Subcutaneous adipose tissue (tissue), 4 donors: ENCODE results near the gene KRT35. TPM values are rescaled to one million over a fixed set of nuclear protein-coding genes. Genes with fewer than 3 reads are reported as not detected.

Source experiments
- total RNA-seq, 4 donors: library from RNA; depleted of rRNA; stranded (reverse); fragments of >200 nt; gene quantifications; one replicate each; pipeline ENCODE4 v1.1.0, GENCODE V29; 2016
- TF ChIP-seq, protein P1 (sequence below): fragments of 450-650 bp; IDR thresholded peaks from one replicate; pipeline ENCODE4 v1.5.1; 2016; ENCODE audit warnings: low read depth, mild to moderate bottlenecking, control low read depth, antibody characterized with exemption, moderate library complexity

KRT35 gene
- total RNA-seq, 4 donors from 2014 or later, result not detected

DNA sequence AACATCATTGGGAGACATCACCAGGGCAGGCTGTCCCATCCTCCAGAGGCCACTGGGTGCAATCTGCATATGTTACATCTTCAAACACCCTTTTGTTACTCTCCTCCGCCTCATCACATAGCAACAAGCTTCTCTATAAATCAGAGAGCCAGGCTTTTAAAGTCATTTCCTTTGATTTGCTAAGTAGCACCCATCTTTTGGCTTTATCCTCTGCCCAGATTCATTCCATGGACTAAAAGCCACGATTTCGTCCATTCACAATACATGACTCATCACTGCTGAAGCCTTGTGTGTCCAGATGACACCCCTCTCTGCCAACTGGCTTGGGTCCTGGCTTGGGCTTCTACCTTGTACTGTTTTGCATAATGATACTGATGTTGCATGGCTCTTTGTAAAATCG is 38.2 kb downstream of the KRT35 start:
- TF ChIP-seq, protein P1, sequence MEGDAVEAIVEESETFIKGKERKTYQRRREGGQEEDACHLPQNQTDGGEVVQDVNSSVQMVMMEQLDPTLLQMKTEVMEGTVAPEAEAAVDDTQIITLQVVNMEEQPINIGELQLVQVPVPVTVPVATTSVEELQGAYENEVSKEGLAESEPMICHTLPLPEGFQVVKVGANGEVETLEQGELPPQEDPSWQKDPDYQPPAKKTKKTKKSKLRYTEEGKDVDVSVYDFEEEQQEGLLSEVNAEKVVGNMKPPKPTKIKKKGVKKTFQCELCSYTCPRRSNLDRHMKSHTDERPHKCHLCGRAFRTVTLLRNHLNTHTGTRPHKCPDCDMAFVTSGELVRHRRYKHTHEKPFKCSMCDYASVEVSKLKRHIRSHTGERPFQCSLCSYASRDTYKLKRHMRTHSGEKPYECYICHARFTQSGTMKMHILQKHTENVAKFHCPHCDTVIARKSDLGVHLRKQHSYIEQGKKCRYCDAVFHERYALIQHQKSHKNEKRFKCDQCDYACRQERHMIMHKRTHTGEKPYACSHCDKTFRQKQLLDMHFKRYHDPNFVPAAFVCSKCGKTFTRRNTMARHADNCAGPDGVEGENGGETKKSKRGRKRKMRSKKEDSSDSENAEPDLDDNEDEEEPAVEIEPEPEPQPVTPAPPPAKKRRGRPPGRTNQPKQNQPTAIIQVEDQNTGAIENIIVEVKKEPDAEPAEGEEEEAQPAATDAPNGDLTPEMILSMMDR, result no peak

DNA sequence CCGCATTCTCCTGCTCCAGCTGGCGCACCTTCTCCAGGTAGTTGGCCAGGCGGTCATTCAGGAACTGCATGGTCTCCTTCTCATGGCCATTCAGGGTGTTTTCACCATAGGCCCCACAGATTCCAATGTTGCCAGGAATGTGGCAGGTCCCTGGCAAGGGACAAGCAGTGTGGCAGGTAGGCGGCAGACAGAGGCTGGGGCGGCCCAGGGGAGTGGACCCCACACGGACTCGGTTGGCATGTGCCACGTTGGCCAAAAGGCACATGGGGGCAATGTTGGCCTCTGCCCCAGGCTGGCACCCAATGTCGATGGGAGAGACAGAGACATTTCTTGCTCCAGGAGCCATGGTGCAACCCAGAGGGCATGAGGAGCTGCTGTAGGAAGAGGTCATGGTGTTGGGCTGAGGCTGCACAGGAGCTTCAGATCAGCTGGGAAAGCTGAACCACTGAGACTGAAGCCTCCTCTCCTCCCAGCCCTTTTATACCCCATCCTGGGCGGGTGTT is 40.4 kb downstream of the KRT35 start, which contains the start of gene KRT38:
KRT38 (minus strand) TSS at position 453 of the 503 bp plus-strand sequence; CDS start at position 391, 62 bp downstream.
- TF ChIP-seq, protein P1, result no peak

DNA sequence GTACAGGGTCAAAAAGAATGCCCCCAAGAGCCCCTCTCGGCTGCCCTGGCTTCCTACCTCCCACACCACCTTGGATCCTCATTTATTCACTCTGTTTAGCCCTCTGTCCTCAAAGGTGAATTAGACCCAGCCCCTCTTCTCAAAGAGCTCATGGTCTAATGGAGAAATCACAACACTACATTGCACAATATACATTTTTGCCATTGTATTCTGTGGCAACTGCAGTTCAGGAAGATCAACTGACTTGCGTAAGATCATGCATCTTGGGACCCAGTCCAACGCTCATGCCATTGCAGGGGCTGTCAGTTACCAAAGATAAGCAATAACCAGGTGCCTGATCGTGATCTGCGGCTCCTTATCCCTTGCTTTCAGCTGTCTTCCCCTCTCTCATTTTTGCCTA is 41.6 kb downstream of the KRT35 start:
- TF ChIP-seq, protein P1, result no peak

DNA sequence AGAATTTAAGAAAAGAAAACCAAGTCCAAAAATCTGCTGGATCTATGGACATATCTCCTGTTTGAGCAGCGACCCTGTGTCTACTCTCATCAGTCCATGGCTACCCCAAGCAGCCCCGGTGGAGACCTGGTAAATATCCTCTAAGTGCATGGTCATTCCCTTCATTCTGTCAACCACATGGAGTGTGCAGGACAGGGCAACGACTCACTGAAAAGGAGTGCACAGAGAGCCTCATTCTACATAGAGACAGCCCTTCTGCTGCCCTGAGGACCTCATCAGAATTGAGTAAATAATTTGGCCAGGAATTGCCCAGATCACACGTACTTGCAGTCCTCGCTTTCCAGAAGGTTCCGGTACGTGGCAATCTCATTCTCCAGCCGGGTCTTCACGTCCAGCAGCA is 43.2 kb downstream of the KRT35 start:
- TF ChIP-seq, protein P1, result no peak

DNA sequence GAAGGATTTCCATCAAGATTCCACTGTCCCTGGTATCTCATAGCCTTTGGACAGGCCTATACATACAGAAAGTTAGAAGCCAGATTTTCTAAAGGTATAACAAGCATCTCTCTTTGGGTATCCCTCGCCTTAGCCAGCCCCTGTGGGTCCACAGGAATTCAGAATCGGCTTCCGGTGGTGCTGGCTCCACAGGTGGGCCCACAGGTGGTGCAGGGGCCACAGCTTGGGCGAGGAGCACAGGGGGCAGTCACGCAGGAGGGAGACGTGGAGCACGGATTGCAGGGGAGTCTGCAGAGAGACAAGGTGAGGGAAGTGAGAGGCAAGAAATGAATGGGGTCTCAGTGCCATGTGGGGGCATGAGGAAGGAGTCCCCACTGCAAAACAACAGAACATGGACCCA is 43.7 kb downstream of the KRT35 start:
- TF ChIP-seq, protein P1, result no peak

DNA sequence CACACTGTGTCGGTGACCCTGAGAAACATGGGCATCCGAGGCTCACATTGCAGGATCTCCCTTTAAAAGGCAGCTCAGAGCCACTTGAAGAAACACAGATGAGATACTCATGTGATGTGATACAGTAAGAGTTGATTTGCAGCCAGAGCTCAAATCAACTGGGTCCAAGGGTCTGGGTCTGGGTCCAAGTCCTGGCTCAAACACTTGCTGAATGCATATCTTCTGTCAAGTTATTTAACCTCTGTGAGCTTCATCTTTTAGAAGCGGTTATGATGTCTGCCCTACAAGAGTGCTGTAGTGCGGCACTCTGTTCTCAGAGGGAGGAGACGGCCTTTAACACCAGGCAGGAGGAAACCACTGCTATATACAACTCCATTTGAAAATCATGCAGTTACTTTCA is 46.5 kb downstream of the KRT35 start:
- TF ChIP-seq, protein P1, result no peak

DNA sequence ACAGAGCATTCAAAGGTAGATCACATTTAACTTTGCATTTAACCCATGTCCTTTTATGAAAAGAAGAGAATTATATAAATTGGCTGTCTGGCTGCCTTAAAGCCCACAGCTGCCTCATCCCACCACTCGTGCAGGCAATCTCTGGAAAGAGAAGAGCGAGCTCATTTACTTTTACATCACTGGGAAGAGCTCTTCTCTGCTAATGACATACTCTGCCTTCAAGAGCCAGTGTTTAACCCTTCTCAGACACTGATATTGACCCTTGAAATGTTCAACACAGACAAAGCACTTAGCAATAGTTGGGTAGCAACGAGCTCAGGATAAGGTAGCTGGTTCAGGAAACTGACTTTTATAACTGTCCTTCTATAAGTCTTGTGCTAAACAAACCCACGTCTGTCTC is 46.9 kb downstream of the KRT35 start:
- TF ChIP-seq, protein P1, result no peak
